ENCODE measurements around the gene ZNF497.

- TF ChIP-seq JUNB (CRISPR knock-in tag; IDR thresholded peaks at IDR 0.05; ENCODE audit: borderline replicate concordance): no peak
- TF ChIP-seq ZNF780A (CRISPR knock-in tag; IDR thresholded peaks at IDR 0.05): no peak
These were observed 35.0 kb upstream of the ZNF497 start for GRCh38 chr19:58397533-58398037.
